Kasumi-1 (cell line): ENCODE results near the gene ERICH4.
"Not testable (repeated sequence)": the region's sequence is repeated elsewhere in the genome, so short reads cannot be mapped to it uniquely, and the experiment has no call there.

Source experiments
- DNase-seq, 2 experiments: peaks; one replicate each; lab custom pipeline; 2025; lab: John Stamatoyannopoulos, UW

ERICH4 gene

GRCh38 chr19:41478875-41479756 lies 36.2 kb downstream of the ERICH4 start:
- DNase-seq, result no peak

- DNase-seq, result no peak
These were observed 36.8 kb downstream of the ERICH4 start for GRCh38 chr19:41479757-41480191.

GRCh38 chr19:41480336-41480735 lies 37.4 kb downstream of the ERICH4 start:
- DNase-seq, result no peak

- no peak for DNase-seq
These were observed 41.9 kb downstream of the ERICH4 start for GRCh38 chr19:41484822-41485221.

GRCh38 chr19:41486953-41487352 lies 44.0 kb downstream of the ERICH4 start:
- not testable (repeated sequence) for DNase-seq

GRCh38 chr19:41492843-41493242 lies 49.9 kb downstream of the ERICH4 start:
- DNase-seq, result no peak
